ENCODE measurements around the gene IRF4. TPM values are rescaled to one million over a fixed set of nuclear protein-coding genes. Genes with fewer than 3 reads are reported as not detected.

IRF4 gene
- total RNA-seq, 1 donor from 2014 or later, result 6.0 TPM

DNA sequence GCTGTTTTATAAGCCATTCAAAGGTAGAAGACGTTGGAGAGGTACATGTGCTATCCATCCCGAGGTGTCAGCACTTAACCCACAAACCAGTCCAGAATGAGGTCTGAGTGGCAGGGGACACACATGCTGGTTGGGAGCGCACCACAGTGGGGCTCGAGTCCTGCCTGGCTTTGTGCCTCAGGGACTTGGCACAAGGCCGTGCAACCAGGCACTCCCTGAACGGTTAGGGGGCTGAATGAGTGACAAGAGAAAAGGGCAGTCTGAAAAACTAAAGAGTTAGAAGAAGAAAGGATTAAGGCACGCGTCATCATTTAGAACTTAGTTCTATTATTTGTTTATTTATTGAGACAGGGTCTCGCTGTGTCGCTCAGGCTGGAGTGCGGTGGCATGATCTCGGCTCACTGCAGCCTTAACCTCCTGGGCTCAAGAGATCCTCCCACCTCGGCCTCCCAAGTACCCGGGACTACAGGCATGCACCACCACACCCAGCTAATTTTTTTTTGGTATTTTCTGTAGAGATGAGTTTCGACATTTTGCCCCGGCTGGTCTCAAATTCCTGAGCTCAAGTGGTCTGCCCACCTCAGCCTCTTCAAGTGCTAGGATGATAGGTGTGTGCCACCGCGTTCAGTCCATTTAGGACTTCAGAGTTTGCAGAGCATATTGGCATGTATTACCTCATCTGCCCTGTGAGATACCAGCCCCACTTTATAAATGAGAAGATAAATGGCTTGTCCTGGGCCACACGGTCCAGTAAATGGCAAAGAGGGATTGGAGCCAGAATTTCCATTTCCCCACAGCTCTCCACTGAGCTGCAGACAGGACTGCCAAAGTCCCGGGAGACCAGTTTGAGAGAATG lies 47.4 kb upstream of the IRF4 start:
- DNase-seq, result peak; percentile 48
- no peak for ATAC-seq
- peaks cover 8% of the 10 kb centered on the region for H3K4me1 ChIP-seq
- H3K27me3 ChIP-seq (ENCODE audit: low read depth), result no peaks in the 10 kb centered on the region
- peaks cover 27% of the 10 kb centered on the region for H3K36me3 ChIP-seq
- H3K9me3 ChIP-seq, result no peaks in the 10 kb centered on the region
- no peak overlapping the region for H3K27ac ChIP-seq
- no peak overlapping the region for H3K4me3 ChIP-seq
- intact Hi-C loops (cut with DNase I), result no loop called here
- TF ChIP-seq, protein P1, sequence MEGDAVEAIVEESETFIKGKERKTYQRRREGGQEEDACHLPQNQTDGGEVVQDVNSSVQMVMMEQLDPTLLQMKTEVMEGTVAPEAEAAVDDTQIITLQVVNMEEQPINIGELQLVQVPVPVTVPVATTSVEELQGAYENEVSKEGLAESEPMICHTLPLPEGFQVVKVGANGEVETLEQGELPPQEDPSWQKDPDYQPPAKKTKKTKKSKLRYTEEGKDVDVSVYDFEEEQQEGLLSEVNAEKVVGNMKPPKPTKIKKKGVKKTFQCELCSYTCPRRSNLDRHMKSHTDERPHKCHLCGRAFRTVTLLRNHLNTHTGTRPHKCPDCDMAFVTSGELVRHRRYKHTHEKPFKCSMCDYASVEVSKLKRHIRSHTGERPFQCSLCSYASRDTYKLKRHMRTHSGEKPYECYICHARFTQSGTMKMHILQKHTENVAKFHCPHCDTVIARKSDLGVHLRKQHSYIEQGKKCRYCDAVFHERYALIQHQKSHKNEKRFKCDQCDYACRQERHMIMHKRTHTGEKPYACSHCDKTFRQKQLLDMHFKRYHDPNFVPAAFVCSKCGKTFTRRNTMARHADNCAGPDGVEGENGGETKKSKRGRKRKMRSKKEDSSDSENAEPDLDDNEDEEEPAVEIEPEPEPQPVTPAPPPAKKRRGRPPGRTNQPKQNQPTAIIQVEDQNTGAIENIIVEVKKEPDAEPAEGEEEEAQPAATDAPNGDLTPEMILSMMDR (IDR thresholded peaks at IDR 0.05), result no peak

DNA sequence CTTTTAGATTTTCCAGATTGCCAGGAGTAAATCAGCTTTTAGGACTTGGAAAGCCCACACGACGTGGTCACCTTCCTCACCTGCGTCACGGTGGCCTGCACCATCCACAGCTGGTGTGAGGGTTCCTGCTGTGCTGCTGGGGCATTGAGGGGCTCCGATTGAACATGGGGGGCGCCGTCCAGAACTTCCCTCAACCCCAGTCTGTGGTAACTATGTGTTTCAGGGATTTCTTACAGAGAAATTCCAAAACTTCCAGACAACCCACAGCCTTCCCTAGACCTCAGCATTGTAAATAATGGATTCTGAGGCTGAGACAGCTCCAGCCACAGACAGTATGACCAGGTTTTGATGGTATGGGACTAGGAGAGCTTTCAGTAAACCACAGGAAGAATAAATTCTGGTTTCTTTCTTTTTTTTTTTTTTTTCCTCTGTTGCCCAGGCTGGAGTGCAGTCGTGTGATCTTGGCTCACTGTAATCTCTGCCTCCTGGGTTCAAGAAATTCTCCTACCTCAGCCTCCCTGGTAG lies 46.7 kb upstream of the IRF4 start:
- TF ChIP-seq, protein P1 (IDR thresholded peaks at IDR 0.05), result no peak
- intact Hi-C loops (cut with DNase I), result no loop called here
- Histone ChIP-seq H3K4me1 (peaks cover 5% of the 10 kb centered on the region), H3K4me3 (no peak overlapping the region), H3K27ac (no peak overlapping the region), H3K9me3 (no peaks in the 10 kb centered on the region), H3K36me3 (peaks cover 30% of the 10 kb centered on the region), H3K27me3 (ENCODE audit: low read depth) (no peaks in the 10 kb centered on the region)
- DNase-seq (peak; percentile 41), ATAC-seq (no peak)

DNA sequence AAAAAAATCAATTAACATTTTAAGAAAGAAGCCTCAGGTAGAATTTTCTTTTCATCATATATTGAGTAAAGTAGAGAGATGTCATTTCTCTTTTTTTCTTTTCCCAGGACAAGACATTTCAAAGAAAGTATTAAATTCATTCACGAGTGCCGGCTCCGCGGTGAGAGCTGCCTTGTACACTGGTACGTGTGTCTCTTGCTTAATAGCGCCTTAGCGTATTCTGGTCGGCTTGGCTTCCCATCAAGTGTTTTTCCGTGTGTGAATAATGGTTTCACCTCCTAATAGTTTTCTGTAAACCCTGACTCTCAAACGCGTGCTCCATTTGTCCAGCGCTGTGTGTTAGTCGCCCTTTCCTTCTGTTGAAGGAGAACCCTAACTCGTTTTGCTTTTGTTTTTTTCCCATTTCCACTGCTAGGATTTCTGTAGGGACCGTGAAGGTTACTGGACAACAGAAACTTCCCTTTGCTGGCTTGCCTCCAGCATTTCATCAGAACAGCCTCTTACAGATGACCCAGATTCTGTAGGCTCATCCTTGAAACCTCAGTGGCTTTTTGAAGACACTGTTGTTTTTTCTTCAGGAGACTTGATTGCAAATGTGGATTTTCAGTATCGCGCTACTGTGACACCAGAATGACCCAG lies 45.7 kb upstream of the IRF4 start:
- DNase-seq (peak; percentile 46), ATAC-seq (no peak)
- intact Hi-C loops (cut with DNase I), result no loop called here
- Histone ChIP-seq H3K4me1 (peaks cover 2% of the 10 kb centered on the region), H3K27me3 (ENCODE audit: low read depth) (no peaks in the 10 kb centered on the region), H3K27ac (no peak overlapping the region), H3K9me3 (no peaks in the 10 kb centered on the region), H3K36me3 (peaks cover 33% of the 10 kb centered on the region), H3K4me3 (no peak overlapping the region)
- TF ChIP-seq, protein P1 (IDR thresholded peaks at IDR 0.05), result no peak

DNA sequence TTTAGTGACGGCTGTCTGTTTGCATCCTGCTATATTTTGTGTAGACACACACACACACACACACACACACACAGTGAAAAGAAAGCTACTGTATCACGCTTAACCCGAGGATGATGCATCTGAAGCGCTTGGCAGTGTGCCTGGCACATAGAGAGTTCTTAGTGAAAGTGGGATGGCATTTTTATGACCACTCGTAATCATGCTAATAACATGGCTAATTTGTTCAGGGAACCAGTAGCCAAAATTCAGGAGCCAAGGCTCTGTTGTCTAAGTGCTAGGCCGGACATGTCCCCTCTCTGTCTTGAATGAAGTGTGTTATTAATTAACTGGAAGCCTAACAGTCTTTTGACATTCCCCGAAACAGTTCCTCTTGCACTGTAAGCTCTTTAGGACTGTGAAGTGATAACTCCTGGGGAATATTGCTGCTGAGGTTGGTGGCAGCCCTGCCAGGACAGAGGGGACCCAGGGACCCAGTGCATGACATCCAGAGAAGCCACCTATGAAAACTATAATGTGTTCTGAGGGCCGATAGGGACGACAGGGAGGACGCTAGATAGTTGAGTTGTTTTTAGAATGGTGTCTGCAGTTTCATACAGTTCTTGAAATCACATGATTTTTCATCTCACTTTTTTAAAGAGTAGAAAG lies 45.0 kb upstream of the IRF4 start:
- Histone ChIP-seq H3K27ac (no peak overlapping the region), H3K4me1 (no peaks in the 10 kb centered on the region), H3K9me3 (no peaks in the 10 kb centered on the region), H3K36me3 (peaks cover 38% of the 10 kb centered on the region), H3K4me3 (no peak overlapping the region), H3K27me3 (ENCODE audit: low read depth) (no peaks in the 10 kb centered on the region)
- no peak for DNase-seq
- ATAC-seq, result no peak
- TF ChIP-seq, protein P1 (IDR thresholded peaks at IDR 0.05), result no peak
- intact Hi-C loops (cut with DNase I), result no loop called here

DNA sequence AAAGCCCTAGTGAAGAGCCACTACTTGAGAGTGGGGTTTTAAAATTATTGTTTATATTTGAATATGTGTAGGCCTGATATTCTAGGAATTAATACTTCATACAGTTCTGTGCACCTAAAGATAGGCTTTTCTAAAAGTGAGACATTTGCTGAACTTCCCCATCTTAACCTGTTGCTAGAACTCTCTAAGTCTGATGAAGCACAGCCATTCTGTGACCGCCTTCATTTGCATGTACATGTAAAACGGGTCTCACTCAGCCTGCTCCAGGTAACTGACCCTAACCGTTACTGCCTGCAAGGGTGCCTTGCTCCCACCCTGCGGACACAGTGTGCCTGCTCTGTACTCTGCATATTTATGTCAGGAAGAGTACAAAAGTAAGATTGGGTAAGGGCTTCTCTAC lies 44.3 kb upstream of the IRF4 start:
- Histone ChIP-seq H3K4me1 (no peaks in the 10 kb centered on the region), H3K9me3 (no peaks in the 10 kb centered on the region), H3K36me3 (peaks cover 42% of the 10 kb centered on the region), H3K27me3 (ENCODE audit: low read depth) (no peaks in the 10 kb centered on the region), H3K27ac (no peak overlapping the region), H3K4me3 (no peak overlapping the region)
- DNase-seq, result no peak
- no peak for ATAC-seq
- intact Hi-C loops (cut with DNase I), result no loop called here
- TF ChIP-seq, protein P1 (IDR thresholded peaks at IDR 0.05), result no peak
